Astrocyte (in vitro differentiated cells and primary cell): ENCODE results near the gene PTPRE. TPM values are rescaled to one million over a fixed set of nuclear protein-coding genes. Genes with fewer than 3 reads are reported as not detected.

Source experiments
- DNase-seq: peaks from one replicate; pipeline ENCODE4 v3.0.0-alpha.2; 2010; ENCODE audit warnings: low read depth
- FAIRE-seq: peaks from 2 replicates; lab custom pipeline; 2011; peaks lifted over from hg19 to GRCh38; lab: Jason Lieb, UNC
- H2AFZ ChIP-seq: 2 replicates; pipeline ENCODE4 v1.6.0; 2012; ENCODE audit warnings: low read depth, low read length, inconsistent platforms
- H3K27ac ChIP-seq: 2 replicates; pipeline ENCODE4 v1.5.1; 2011; ENCODE audit warnings: low read depth, low read length, inconsistent platforms
- H3K27me3 ChIP-seq: 2 replicates; pipeline ENCODE4 v1.6.0; 2011; ENCODE audit warnings: low read length, inconsistent platforms; ENCODE audit not compliant: insufficient read depth
- H3K36me3 ChIP-seq: 2 replicates; pipeline ENCODE4 v1.5.1; 2011; ENCODE audit warnings: low read length, inconsistent platforms; ENCODE audit not compliant: insufficient read depth
- H3K4me1 ChIP-seq: 2 replicates; pipeline ENCODE4 v1.5.1; 2011; ENCODE audit warnings: low read length, inconsistent platforms; ENCODE audit not compliant: insufficient read depth
- H3K4me2 ChIP-seq: 2 replicates; pipeline ENCODE4 v1.6.0; 2012; ENCODE audit warnings: low read length, inconsistent platforms
- H3K4me3 ChIP-seq: 2 replicates; pipeline ENCODE4 v1.5.1; 2011; ENCODE audit warnings: low read depth, mild to moderate bottlenecking, low read length, inconsistent platforms; ENCODE audit not compliant: insufficient read depth
- H3K79me2 ChIP-seq: 2 replicates; pipeline ENCODE4 v1.6.0; 2012; ENCODE audit warnings: mild to moderate bottlenecking, low read length, inconsistent platforms; ENCODE audit not compliant: insufficient read depth
- H3K9ac ChIP-seq: 2 replicates; pipeline ENCODE4 v1.6.0; 2012; ENCODE audit warnings: mild to moderate bottlenecking, low read length, inconsistent platforms
- H3K9me3 ChIP-seq: 2 replicates; pipeline ENCODE4 v1.5.1; 2012; ENCODE audit warnings: low read depth, mild to moderate bottlenecking, low read length, inconsistent platforms; ENCODE audit not compliant: insufficient read depth
- H4K20me1 ChIP-seq: 2 replicates; pipeline ENCODE4 v1.6.0; 2012; ENCODE audit warnings: low read length, inconsistent platforms; ENCODE audit not compliant: insufficient read depth
- H3K27ac Mint-ChIP-seq: one replicate; pipeline ENCODE4 v1.8.0; 2021; ENCODE audit warnings: mild to moderate bottlenecking, mixed read lengths; ENCODE audit not compliant: unreplicated experiment
- H3K27me3 Mint-ChIP-seq: one replicate; pipeline ENCODE4 v1.8.0; 2021; ENCODE audit warnings: low read depth, mixed read lengths; ENCODE audit not compliant: unreplicated experiment
- H3K36me3 Mint-ChIP-seq: one replicate; pipeline ENCODE4 v1.8.0; 2021; ENCODE audit warnings: low read depth, mixed read lengths; ENCODE audit not compliant: unreplicated experiment
- H3K4me1 Mint-ChIP-seq: one replicate; pipeline ENCODE4 v1.8.0; 2021; ENCODE audit warnings: low read depth, mixed read lengths; ENCODE audit not compliant: unreplicated experiment
- H3K4me3 Mint-ChIP-seq: one replicate; pipeline ENCODE4 v1.8.0; 2021; ENCODE audit warnings: mild to moderate bottlenecking, moderate library complexity, mixed read lengths; ENCODE audit not compliant: unreplicated experiment
- H3K9me3 Mint-ChIP-seq: one replicate; pipeline ENCODE4 v1.8.0; 2021; ENCODE audit warnings: mild to moderate bottlenecking, mixed read lengths; ENCODE audit not compliant: unreplicated experiment
- EZH2 ChIP-seq: IDR thresholded peaks from 2 replicates; pipeline ENCODE4 v1.6.1; 2012; ENCODE audit warnings: mild to moderate bottlenecking, low read length, inconsistent platforms; ENCODE audit not compliant: insufficient read depth
- total RNA-seq: library from RNA; stranded (reverse); gene quantifications from 2 replicates; pipeline ENCODE4 v1.2.1, GENCODE V29; 2021
- TF ChIP-seq, protein P1 (sequence below): IDR thresholded peaks from 2 replicates; pipeline ENCODE4 v1.5.1; 2011; ENCODE audit warnings: low read depth, mild to moderate bottlenecking, inconsistent platforms, low read length, moderate library complexity; ENCODE audit not compliant: insufficient read depth

The PTPRE gene
- total RNA-seq, 1 donor from 2014 or later: 14.1 TPM

- H3K27me3 Mint-ChIP-seq: peaks cover 9% of the 10 kb centered on the region
- peaks cover 13% of the 10 kb centered on the region for H3K36me3 ChIP-seq
- no peak overlapping the region for H3K4me3 Mint-ChIP-seq
- FAIRE-seq (no peak), DNase-seq (no peak)
- H3K4me1 Mint-ChIP-seq: peaks cover 2% of the 10 kb centered on the region
- H4K20me1 ChIP-seq: peaks cover 5% of the 10 kb centered on the region
- no peak overlapping the region for H3K27ac Mint-ChIP-seq
- TF ChIP-seq, protein P1, sequence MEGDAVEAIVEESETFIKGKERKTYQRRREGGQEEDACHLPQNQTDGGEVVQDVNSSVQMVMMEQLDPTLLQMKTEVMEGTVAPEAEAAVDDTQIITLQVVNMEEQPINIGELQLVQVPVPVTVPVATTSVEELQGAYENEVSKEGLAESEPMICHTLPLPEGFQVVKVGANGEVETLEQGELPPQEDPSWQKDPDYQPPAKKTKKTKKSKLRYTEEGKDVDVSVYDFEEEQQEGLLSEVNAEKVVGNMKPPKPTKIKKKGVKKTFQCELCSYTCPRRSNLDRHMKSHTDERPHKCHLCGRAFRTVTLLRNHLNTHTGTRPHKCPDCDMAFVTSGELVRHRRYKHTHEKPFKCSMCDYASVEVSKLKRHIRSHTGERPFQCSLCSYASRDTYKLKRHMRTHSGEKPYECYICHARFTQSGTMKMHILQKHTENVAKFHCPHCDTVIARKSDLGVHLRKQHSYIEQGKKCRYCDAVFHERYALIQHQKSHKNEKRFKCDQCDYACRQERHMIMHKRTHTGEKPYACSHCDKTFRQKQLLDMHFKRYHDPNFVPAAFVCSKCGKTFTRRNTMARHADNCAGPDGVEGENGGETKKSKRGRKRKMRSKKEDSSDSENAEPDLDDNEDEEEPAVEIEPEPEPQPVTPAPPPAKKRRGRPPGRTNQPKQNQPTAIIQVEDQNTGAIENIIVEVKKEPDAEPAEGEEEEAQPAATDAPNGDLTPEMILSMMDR: no peak
- TF ChIP-seq EZH2: no peak
- no peaks in the 10 kb centered on the region for H3K36me3 Mint-ChIP-seq
- no peak overlapping the region for H2AFZ ChIP-seq
- H3K79me2 ChIP-seq: peaks cover 76% of the 10 kb centered on the region
- no peak overlapping the region for H3K9ac ChIP-seq
- H3K27me3 ChIP-seq: no peaks in the 10 kb centered on the region
- H3K4me2 ChIP-seq: no peak overlapping the region
- H3K4me3 ChIP-seq: no peak overlapping the region
- no peak overlapping the region for H3K27ac ChIP-seq
- peaks cover 7% of the 10 kb centered on the region for H3K4me1 ChIP-seq
- H3K9me3 ChIP-seq: no peaks in the 10 kb centered on the region
- H3K9me3 Mint-ChIP-seq: no peaks in the 10 kb centered on the region
Observed at GRCh38 chr10:128122931-128123330, 216.0 kb downstream of the PTPRE start.

DNA sequence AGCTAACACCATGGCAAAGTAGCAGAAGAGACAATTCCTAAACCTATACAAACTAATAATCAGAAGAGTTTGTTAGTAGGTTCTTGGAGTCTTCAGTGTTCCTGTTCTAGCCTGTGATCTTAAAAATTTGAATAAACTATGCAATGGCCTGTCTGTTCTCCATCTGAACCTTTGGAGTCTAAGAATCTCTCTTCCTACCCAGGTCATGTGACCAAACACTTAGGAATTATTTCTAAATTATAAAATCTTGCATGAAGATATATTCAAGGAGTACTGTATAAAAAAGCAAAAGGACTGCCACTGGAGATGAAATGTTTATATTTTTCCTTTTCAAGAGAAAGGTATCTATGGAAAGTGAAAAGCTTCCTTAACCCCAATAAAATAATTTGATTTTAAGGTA lies 216.9 kb downstream of the PTPRE start:
- Histone ChIP-seq H3K4me3 (peak overlapping the region; percentile 83), H3K27me3 (no peaks in the 10 kb centered on the region), H3K36me3 (peaks cover 7% of the 10 kb centered on the region), H3K9ac (no peak overlapping the region), H3K79me2 (peaks cover 69% of the 10 kb centered on the region), H3K4me1 (peaks cover 7% of the 10 kb centered on the region), H3K27ac (no peak overlapping the region), H3K4me2 (peak overlapping the region; percentile 100), H2AFZ (no peak overlapping the region), H4K20me1 (peaks cover 5% of the 10 kb centered on the region), H3K9me3 (no peaks in the 10 kb centered on the region)
- peaks cover 2% of the 10 kb centered on the region for H3K4me1 Mint-ChIP-seq
- H3K36me3 Mint-ChIP-seq: no peaks in the 10 kb centered on the region
- no peak overlapping the region for H3K4me3 Mint-ChIP-seq
- DNase-seq (no peak), FAIRE-seq (no peak)
- no peaks in the 10 kb centered on the region for H3K9me3 Mint-ChIP-seq
- no peak overlapping the region for H3K27ac Mint-ChIP-seq
- TF ChIP-seq, protein P1: no peak
- no peak for TF ChIP-seq EZH2
- H3K27me3 Mint-ChIP-seq: peaks cover 9% of the 10 kb centered on the region

DNA sequence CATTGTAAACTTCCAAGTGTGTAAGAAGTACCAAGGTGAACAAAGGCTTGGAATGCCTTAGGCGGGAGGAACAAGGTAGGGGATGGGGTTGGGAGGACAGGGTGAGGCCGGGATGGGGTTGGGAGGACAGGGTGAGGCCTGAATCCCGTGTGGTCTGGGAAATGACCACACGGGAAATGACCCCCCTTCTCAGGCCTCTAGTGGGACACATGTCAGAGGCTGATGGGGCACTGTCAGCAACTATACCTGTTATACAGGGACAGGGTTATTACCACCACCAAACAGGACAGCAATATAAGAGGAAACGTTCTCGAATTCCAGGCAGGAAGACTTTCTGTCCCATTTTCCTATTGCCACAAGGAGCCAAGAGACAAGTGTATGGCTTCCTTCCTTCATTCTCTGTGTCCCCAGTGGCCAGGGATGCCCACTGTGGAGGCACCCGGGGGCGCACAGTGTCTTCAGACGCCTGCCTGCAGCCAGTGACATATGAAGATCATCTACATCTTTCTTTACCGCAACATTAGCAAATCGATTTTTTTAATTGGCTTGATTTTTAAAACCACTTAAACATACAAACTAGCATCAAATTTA lies 218.0 kb downstream of the PTPRE start:
- Histone ChIP-seq H3K36me3 (peaks cover 6% of the 10 kb centered on the region), H3K9me3 (no peaks in the 10 kb centered on the region), H3K4me1 (peaks cover 7% of the 10 kb centered on the region), H3K4me2 (peak overlapping the region; percentile 100), H3K79me2 (peaks cover 60% of the 10 kb centered on the region), H4K20me1 (no peaks in the 10 kb centered on the region), H2AFZ (peak overlapping the region; percentile 73), H3K27me3 (no peaks in the 10 kb centered on the region), H3K27ac (no peak overlapping the region), H3K4me3 (peak overlapping the region; percentile 83), H3K9ac (peak overlapping the region; percentile 86)
- H3K4me1 Mint-ChIP-seq: peaks cover 5% of the 10 kb centered on the region
- DNase-seq (no peak), FAIRE-seq (no peak)
- no peaks in the 10 kb centered on the region for H3K36me3 Mint-ChIP-seq
- H3K27me3 Mint-ChIP-seq: peaks cover 9% of the 10 kb centered on the region
- no peaks in the 10 kb centered on the region for H3K9me3 Mint-ChIP-seq
- TF ChIP-seq, protein P1: no peak
- no peak for TF ChIP-seq EZH2
- H3K4me3 Mint-ChIP-seq: peak overlapping the region; percentile 87
- no peak overlapping the region for H3K27ac Mint-ChIP-seq
